ENCODE results near the gene CPA5.

GRCh38 chr7:130400120-130400572 lies 55.5 kb downstream of the CPA5 start:
- TF ChIP-seq NRF1 (IDR thresholded peaks at IDR 0.05; ENCODE audit: low read depth, low read length) (no peak), GABPA (IDR thresholded peaks at IDR 0.05; ENCODE audit: low read depth) (no peak), RCOR1 (IDR thresholded peaks at IDR 0.05; ENCODE audit: low read length) (no peak), YY1 (IDR thresholded peaks at IDR 0.05; ENCODE audit: low read depth) (no peak), USF1 (IDR thresholded peaks at IDR 0.05; ENCODE audit: borderline replicate concordance, low read depth) (no peak), JUND (IDR thresholded peaks at IDR 0.05) (no peak), RAD21 (IDR thresholded peaks at IDR 0.05; ENCODE audit: low read length) (no peak), MXI1 (IDR thresholded peaks at IDR 0.05; ENCODE audit: low read depth, low read length) (no peak), TAF1 (IDR thresholded peaks at IDR 0.05; ENCODE audit: borderline replicate concordance, low read depth, low read length) (no peak), FOXM1 (IDR thresholded peaks at IDR 0.05; ENCODE audit: low read depth) (no peak), REST (IDR thresholded peaks at IDR 0.05; ENCODE audit: low read depth, low read length) (no peak)

All from SK-N-SH (cell line).